ENCODE data around the gene ZNF136. TPM values are rescaled to one million over a fixed set of nuclear protein-coding genes. Genes with fewer than 3 reads are reported as not detected.

ZNF136 gene
- total and polyA plus RNA-seq, 9 of the 15 experiments (the other 6 are each of a cell fraction or from before 2014, with no cell fraction given) = 1.0 to 5.3 (median 3.1) TPM

GRCh38 chr19:12137221-12137940 is 25.5 kb upstream of the ZNF136 start (continued):
- TF ChIP-seq, protein P1, sequence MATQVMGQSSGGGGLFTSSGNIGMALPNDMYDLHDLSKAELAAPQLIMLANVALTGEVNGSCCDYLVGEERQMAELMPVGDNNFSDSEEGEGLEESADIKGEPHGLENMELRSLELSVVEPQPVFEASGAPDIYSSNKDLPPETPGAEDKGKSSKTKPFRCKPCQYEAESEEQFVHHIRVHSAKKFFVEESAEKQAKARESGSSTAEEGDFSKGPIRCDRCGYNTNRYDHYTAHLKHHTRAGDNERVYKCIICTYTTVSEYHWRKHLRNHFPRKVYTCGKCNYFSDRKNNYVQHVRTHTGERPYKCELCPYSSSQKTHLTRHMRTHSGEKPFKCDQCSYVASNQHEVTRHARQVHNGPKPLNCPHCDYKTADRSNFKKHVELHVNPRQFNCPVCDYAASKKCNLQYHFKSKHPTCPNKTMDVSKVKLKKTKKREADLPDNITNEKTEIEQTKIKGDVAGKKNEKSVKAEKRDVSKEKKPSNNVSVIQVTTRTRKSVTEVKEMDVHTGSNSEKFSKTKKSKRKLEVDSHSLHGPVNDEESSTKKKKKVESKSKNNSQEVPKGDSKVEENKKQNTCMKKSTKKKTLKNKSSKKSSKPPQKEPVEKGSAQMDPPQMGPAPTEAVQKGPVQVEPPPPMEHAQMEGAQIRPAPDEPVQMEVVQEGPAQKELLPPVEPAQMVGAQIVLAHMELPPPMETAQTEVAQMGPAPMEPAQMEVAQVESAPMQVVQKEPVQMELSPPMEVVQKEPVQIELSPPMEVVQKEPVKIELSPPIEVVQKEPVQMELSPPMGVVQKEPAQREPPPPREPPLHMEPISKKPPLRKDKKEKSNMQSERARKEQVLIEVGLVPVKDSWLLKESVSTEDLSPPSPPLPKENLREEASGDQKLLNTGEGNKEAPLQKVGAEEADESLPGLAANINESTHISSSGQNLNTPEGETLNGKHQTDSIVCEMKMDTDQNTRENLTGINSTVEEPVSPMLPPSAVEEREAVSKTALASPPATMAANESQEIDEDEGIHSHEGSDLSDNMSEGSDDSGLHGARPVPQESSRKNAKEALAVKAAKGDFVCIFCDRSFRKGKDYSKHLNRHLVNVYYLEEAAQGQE (IDR thresholded peaks at IDR 0.05; ENCODE audit: borderline replicate concordance) = peak; percentile 54; the same call in 1 of the 2 replicates
- TF ChIP-seq, protein P1 (CRISPR knock-in tag; IDR thresholded peaks at IDR 0.05; ENCODE audit: low read depth) = no peak
- TF ChIP-seq FIP1L1 (IDR thresholded peaks at IDR 0.05; ENCODE audit: low read depth, low read length, poor library complexity, severe bottlenecking) = no peak
- no peak for TF ChIP-seq CREBBP (IDR thresholded peaks at IDR 0.05; ENCODE audit: low read depth, low read length)
- no peak for TF ChIP-seq SAFB (IDR thresholded peaks at IDR 0.05; ENCODE audit: borderline replicate concordance, low read depth, low read length)
- TF ChIP-seq CCAR2 (IDR thresholded peaks at IDR 0.05; ENCODE audit: low read depth, low read length) = no peak
- TF ChIP-seq ZNF431 (CRISPR knock-in tag; IDR thresholded peaks at IDR 0.05) = no peak
- TF ChIP-seq, protein P2, sequence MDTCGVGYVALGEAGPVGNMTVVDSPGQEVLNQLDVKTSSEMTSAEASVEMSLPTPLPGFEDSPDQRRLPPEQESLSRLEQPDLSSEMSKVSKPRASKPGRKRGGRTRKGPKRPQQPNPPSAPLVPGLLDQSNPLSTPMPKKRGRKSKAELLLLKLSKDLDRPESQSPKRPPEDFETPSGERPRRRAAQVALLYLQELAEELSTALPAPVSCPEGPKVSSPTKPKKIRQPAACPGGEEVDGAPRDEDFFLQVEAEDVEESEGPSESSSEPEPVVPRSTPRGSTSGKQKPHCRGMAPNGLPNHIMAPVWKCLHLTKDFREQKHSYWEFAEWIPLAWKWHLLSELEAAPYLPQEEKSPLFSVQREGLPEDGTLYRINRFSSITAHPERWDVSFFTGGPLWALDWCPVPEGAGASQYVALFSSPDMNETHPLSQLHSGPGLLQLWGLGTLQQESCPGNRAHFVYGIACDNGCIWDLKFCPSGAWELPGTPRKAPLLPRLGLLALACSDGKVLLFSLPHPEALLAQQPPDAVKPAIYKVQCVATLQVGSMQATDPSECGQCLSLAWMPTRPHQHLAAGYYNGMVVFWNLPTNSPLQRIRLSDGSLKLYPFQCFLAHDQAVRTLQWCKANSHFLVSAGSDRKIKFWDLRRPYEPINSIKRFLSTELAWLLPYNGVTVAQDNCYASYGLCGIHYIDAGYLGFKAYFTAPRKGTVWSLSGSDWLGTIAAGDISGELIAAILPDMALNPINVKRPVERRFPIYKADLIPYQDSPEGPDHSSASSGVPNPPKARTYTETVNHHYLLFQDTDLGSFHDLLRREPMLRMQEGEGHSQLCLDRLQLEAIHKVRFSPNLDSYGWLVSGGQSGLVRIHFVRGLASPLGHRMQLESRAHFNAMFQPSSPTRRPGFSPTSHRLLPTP (IDR thresholded peaks at IDR 0.05; ENCODE audit: borderline replicate concordance, extremely low read depth, insufficient read length) = no peak
- TF ChIP-seq CC2D1A (IDR thresholded peaks at IDR 0.05) = no peak
- peak; percentile 19; the same call in 1 of the 2 replicates for TF ChIP-seq STAG1 (CRISPR knock-in tag; IDR thresholded peaks at IDR 0.05; ENCODE audit: borderline replicate concordance)
- no peak for TF ChIP-seq ZSCAN29 (IDR thresholded peaks at IDR 0.05)
- no peak for TF ChIP-seq NRF1 (conservative IDR thresholded peaks at IDR 0.05 in 1 of 2, IDR thresholded peaks at IDR 0.05 in 1 of 2)
- no peak for TF ChIP-seq ID3 (CRISPR knock-in tag; IDR thresholded peaks at IDR 0.05)
- TF ChIP-seq ID3 (tag; IDR thresholded peaks at IDR 0.05) = no peak
- no peak for TF ChIP-seq MEIS2 (IDR thresholded peaks at IDR 0.05; ENCODE audit: partially characterized antibody)
- peak; percentile 49; the same call in 1 of the 2 replicates for TF ChIP-seq SMC3 (conservative IDR thresholded peaks at IDR 0.05; ENCODE audit: insufficient read depth, low read depth, low read length)
- no peak for TF ChIP-seq MECOM (CRISPR knock-in tag; IDR thresholded peaks at IDR 0.05)

Measured in K562 (cell line).